GM12878 (cell line): ENCODE measurements around the gene C3orf49. TPM values are rescaled to one million over a fixed set of nuclear protein-coding genes. Genes with fewer than 3 reads are reported as not detected.

Experiments
- ATAC-seq: fragments of 200-7000 bp; cut with Tn5 transposase; 3 replicates; pipeline ENCODE4 v1.9.1; 2020; ENCODE audit warnings: mild to moderate bottlenecking, moderate library complexity
- BruUV-seq: library from RNA; stranded (reverse); fragments of 400-500 nt; replicated peaks from 2 replicates; lab custom pipeline; 2021; lab: Mats Ljungman, UMichigan
- CTCF ChIA-PET: fragments of 300-600 bp; sonication (Branson Sonifier 250); formaldehyde crosslinking; extraction: SDS; loops from one replicate; lab custom pipeline; 2021; ENCODE audit warnings: inconsistent platforms; lab: Yijun Ruan, JAX
- POLR2A ChIA-PET: fragments of 350-600 bp; formaldehyde crosslinking; extraction: SDS; loops from one replicate; lab custom pipeline; 2021; ENCODE audit warnings: inconsistent platforms; lab: Charles Lee
- RAD21 ChIA-PET: fragments of 300-600 bp; sonication (Branson Sonifier 250); formaldehyde crosslinking; loops from one replicate; lab custom pipeline; 2023; ENCODE audit warnings: antibody characterized with exemption; ENCODE audit not compliant: unreplicated experiment; lab: Charles Lee
- SMC1A ChIA-PET: fragments of 300-600 bp; sonication (Branson Sonifier 250); formaldehyde crosslinking; loops from one replicate; lab custom pipeline; 2023; ENCODE audit not compliant: unreplicated experiment, uncharacterized antibody; lab: Charles Lee
- DNase-seq: peaks from one replicate; pipeline ENCODE4 v3.0.0-alpha.2; 2011; ENCODE audit warnings: low read depth, low spot score
- FAIRE-seq: peaks from 3 replicates; lab custom pipeline; 2011; peaks lifted over from hg19 to GRCh38; lab: Jason Lieb, UNC
- H2AFZ ChIP-seq: 2 replicates; pipeline ENCODE4 v1.6.0; 2011; ENCODE audit warnings: low read depth, low read length, control low read depth; ENCODE audit not compliant: control insufficient read depth
- H3K27ac ChIP-seq: 2 replicates; pipeline ENCODE4 v1.5.1; 2011; ENCODE audit warnings: control low read depth; ENCODE audit not compliant: control insufficient read depth, insufficient read depth
- H3K27me3 ChIP-seq, 2 experiments: replicated peaks in 1 of 2; 2 replicates each; pipeline versions ENCODE4 v1.6.0 to v1.6.1; 2011; ENCODE audit warnings: low read length in 1 of 2; ENCODE audit not compliant: control insufficient read depth in 2 of 2, insufficient read depth in 2 of 2
- H3K36me3 ChIP-seq, 2 experiments: 2 replicates each; pipeline ENCODE4 v1.5.1; 2011; ENCODE audit warnings: low read length in 1 of 2; ENCODE audit not compliant: control insufficient read depth in 2 of 2, insufficient read depth in 2 of 2
- H3K4me1 ChIP-seq: 2 replicates; pipeline ENCODE4 v1.6.1; 2011; ENCODE audit warnings: mild to moderate bottlenecking, low read length, moderate library complexity, mixed read lengths; ENCODE audit not compliant: control insufficient read depth, insufficient read depth
- H3K4me2 ChIP-seq: 2 replicates; pipeline ENCODE4 v1.6.0; 2011; ENCODE audit warnings: control low read depth; ENCODE audit not compliant: control insufficient read depth, insufficient read depth
- H3K4me3 ChIP-seq: fragments of 200-600 bp; sonication (generic); 2 replicates; pipeline ENCODE4 v1.5.1; 2016
- H3K79me2 ChIP-seq: 2 replicates; pipeline ENCODE4 v1.6.0; 2011; ENCODE audit warnings: low read length; ENCODE audit not compliant: control insufficient read depth, insufficient read depth
- H3K9ac ChIP-seq: 2 replicates; pipeline ENCODE4 v1.8.0; 2011; ENCODE audit warnings: low read length, control low read depth, mixed read lengths; ENCODE audit not compliant: control insufficient read depth, insufficient read depth
- H3K9me3 ChIP-seq: replicated peaks from 3 replicates; pipeline ENCODE4 v1.5.1; 2011; ENCODE audit warnings: mild to moderate bottlenecking, low read length; ENCODE audit not compliant: control insufficient read depth, insufficient read depth
- H4K20me1 ChIP-seq: 2 replicates; pipeline ENCODE4 v1.6.0; 2011; ENCODE audit not compliant: control insufficient read depth, insufficient read depth
- BHLHE40 ChIP-seq, 2 experiments: fragments of 450-650 bp in 1 of 2; IDR thresholded peaks; 2 replicates each; pipeline ENCODE4 v1.6.1; 2011 to 2017; ENCODE audit warnings: low read depth in 2 of 2, borderline replicate concordance in 1 of 2, improper control_type of control experiment in 1 of 2, low read length in 1 of 2, mild to moderate bottlenecking in 1 of 2
- CBX5 ChIP-seq: sonication (generic); IDR thresholded peaks from 2 replicates; pipeline ENCODE4 v1.6.1; 2016; ENCODE audit warnings: low read depth, moderate library complexity, mild to moderate bottlenecking, inconsistent platforms
- CHD1 ChIP-seq: IDR thresholded peaks from 2 replicates; pipeline ENCODE4 v1.6.1; 2012; ENCODE audit warnings: low read depth, low read length, improper control_type of control experiment
- CUX1 ChIP-seq: IDR thresholded peaks from 2 replicates; pipeline ENCODE4 v1.6.1; 2012; ENCODE audit warnings: improper control_type of control experiment, low read depth, low read length; ENCODE audit not compliant: insufficient replicate concordance
- DPF2 ChIP-seq: fragments of 450-650 bp; IDR thresholded peaks from 2 replicates; pipeline ENCODE4 v1.6.1; 2017; ENCODE audit warnings: mild to moderate bottlenecking
- EP300 ChIP-seq, 2 experiments: fragments of 150-350 bp in 1 of 2; IDR thresholded peaks; 2 replicates each; pipeline ENCODE4 v1.6.1; 2011 to 2012; ENCODE audit warnings: low read depth in 2 of 2, low read length in 2 of 2, borderline replicate concordance in 1 of 2, improper control_type of control experiment in 1 of 2, inconsistent platforms in 1 of 2; ENCODE audit not compliant: control insufficient read depth in 1 of 2
- MXI1 ChIP-seq: fragments of 150-350 bp; IDR thresholded peaks from 2 replicates; pipeline ENCODE4 v1.6.1; 2011; ENCODE audit warnings: low read depth, mild to moderate bottlenecking, inconsistent platforms, low read length, improper control_type of control experiment
- NFXL1 ChIP-seq: fragments of 450-650 bp; IDR thresholded peaks from 2 replicates; pipeline ENCODE4 v1.6.1; 2017; ENCODE audit warnings: antibody characterized with exemption, mild to moderate bottlenecking, borderline replicate concordance
- NR2F1 ChIP-seq: fragments of 450-650 bp; conservative IDR thresholded peaks from 2 replicates; pipeline ENCODE4 v1.6.1; 2017; ENCODE audit warnings: mild to moderate bottlenecking
- POLR2AphosphoS5 ChIP-seq: IDR thresholded peaks from 2 replicates; pipeline ENCODE4 v1.6.1; 2011; ENCODE audit warnings: mild to moderate bottlenecking, low read length, inconsistent platforms
- RBBP5 ChIP-seq: fragments of 200-600 bp; sonication (generic); conservative IDR thresholded peaks from 2 replicates; pipeline ENCODE4 v1.6.1; 2016
- STAT1 ChIP-seq: fragments of 450-650 bp; conservative IDR thresholded peaks from 2 replicates; pipeline ENCODE4 v1.6.1; 2014; ENCODE audit warnings: antibody characterized with exemption, mild to moderate bottlenecking
- STAT3 ChIP-seq: IDR thresholded peaks from 2 replicates; pipeline ENCODE4 v1.6.1; 2011; ENCODE audit warnings: low read depth, low read length, improper control_type of control experiment
- YBX1 ChIP-seq: fragments of 450-650 bp; IDR thresholded peaks from 2 replicates; pipeline ENCODE4 v1.6.1; 2016; ENCODE audit warnings: antibody characterized with exemption
- YY1 ChIP-seq: IDR thresholded peaks from 2 replicates; pipeline ENCODE4 v1.6.1; 2011; ENCODE audit warnings: low read depth, mild to moderate bottlenecking, low read length
- ZNF384 ChIP-seq: IDR thresholded peaks from 2 replicates; pipeline ENCODE4 v1.6.1; 2012; ENCODE audit warnings: low read depth, mild to moderate bottlenecking, low read length, improper control_type of control experiment, borderline replicate concordance
- WGBS: methylation state at CpG from one replicate; pipeline ENCODE4 v1.1.6; 2016; ENCODE audit warnings: low lambda C conversion rate; ENCODE audit not compliant: insufficient replicate concordance, insufficient coverage; ENCODE audit errors: missing lambda C conversion rate; 5-methylcytosine and 5-hydroxymethylcytosine counted together
- in situ Hi-C: fragments of 300-500 bp; cut with MboI; formaldehyde crosslinking; loops from 9 replicates; pipeline ENCODE4 v1.14.3; 2018; ENCODE audit warnings: mixed read lengths
- intact Hi-C: fragments of 100-400 bp; cut with micrococcal nuclease; formaldehyde crosslinking; loops from one replicate; pipeline ENCODE4 v1.14.2; 2022; ENCODE audit not compliant: unreplicated experiment
- polyA plus RNA-seq, 11 experiments: library from polyadenylated mRNA; depleted of rRNA in 4 of 11; unstranded in 6 of 11; stranded (reverse) in 5 of 11; fragments of >200 nt; fragmentation: Nextera tagmentation in 4 of 11; fragmentation: Illumina TruSeq in 1 of 11; extraction: Ambion mirVana in 4 of 11; extraction: Trizol in 1 of 11; gene quantifications; 1 replicate in 1 of 11; 2 replicates in 10 of 11; pipeline versions ENCODE4 v1.2.1 to v1.2.3, GENCODE V29; 2011 to 2016; ENCODE audit warnings: inconsistent platforms in 2 of 11, missing spikeins in 2 of 11, low read depth in 1 of 11
- total RNA-seq, 4 experiments: library from RNA; depleted of rRNA in 3 of 4; stranded (reverse); fragments of >200 nt in 3 of 4; fragmentation: Illumina TruSeq in 1 of 4; extraction: Trizol in 1 of 4; gene quantifications; 2 replicates each; pipeline versions ENCODE4 v1.2.1 to v1.2.3, GENCODE V29; 2013 to 2021

Gene C3orf49
- total and polyA plus RNA-seq, 10 of the 15 experiments (the other 5 are each of a cell fraction or from before 2014, with no cell fraction given), result 0.21 TPM; not detected in 9

DNA sequence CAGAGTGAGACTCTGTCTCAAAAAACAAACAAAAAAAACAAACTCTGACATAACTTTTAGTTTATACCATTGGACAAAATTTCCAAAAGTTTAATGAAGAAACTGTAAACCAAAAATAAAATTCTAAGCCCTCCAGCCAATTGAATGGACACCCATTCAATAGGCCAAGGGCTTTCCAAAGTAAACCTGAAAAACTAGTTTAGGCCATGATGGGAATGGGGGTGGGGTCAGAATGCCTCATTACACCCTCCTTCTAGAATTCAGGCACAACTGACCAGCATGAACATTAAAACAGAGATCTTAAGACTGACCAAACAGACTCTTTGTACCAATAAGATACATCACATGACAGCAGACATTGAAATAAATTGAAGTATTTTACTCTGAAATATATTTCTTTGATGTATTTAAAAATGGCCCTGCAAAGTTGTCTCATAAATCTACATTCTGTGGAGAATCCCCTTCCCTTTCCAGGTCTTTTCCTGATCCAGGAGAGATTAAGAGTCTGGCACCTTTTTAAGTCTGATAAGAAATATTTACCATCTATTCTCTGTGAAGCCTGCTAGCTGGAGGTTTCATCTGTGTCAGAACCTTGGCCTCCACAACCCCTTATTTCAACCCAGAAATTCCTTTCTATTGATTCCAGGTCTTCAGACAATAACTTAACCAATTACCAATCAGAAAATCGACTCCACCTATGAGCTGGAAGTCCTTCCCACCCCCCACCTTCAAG is 28.8 kb downstream of the C3orf49 start (continued):
- no peak for TF ChIP-seq CUX1

- 86% methylated on average over 4 of the region's 4 CpGs for WGBS
- in situ Hi-C loops (no loop called here), intact Hi-C loops (no loop called here)
- SMC1A ChIA-PET, result no interaction called here
- Histone ChIP-seq H3K9ac (no peak overlapping the region), H3K27ac (no peak overlapping the region), H3K4me3 (no peak overlapping the region), H3K4me2 (no peak overlapping the region), H2AFZ (no peak overlapping the region), H3K79me2 (peaks cover 3% of the 10 kb centered on the region), H4K20me1 (no peaks in the 10 kb centered on the region), H3K4me1 (no peaks in the 10 kb centered on the region), H3K27me3 (no peaks in the 10 kb centered on the region), H3K36me3 (no peaks in the 10 kb centered on the region), H3K9me3 (no peaks in the 10 kb centered on the region)
- DNase-seq, result no peak
- no peak for FAIRE-seq
- CTCF ChIA-PET, result no interaction called here
- no TSS peak for BruUV-seq
- RAD21 ChIA-PET, result no interaction called here
- ATAC-seq, result no peak
- TF ChIP-seq CHD1 (no peak), ZNF384 (no peak), STAT3 (no peak), YY1 (no peak), POLR2AphosphoS5 (no peak), NFXL1 (no peak), YBX1 (no peak), BHLHE40 (IDR thresholded peaks at IDR 0.05; ENCODE audit: borderline replicate concordance in 1 of 2, low read depth in 2 of 2, low read length in 1 of 2) (no peak), NR2F1 (no peak), STAT1 (no peak), CBX5 (no peak), MXI1 (no peak), DPF2 (no peak), RBBP5 (no peak), EP300 (IDR thresholded peaks at IDR 0.05; ENCODE audit: borderline replicate concordance in 1 of 2, control insufficient read depth in 1 of 2, low read depth in 2 of 2, low read length in 2 of 2) (no peak)
- POLR2A ChIA-PET, result no interaction called here
Measured at GRCh38 chr3:63849175-63849574, 30.1 kb downstream of the C3orf49 start.
